Uterus (tissue), 4 donors: Measurements from ENCODE around the gene S100A16. TPM values are rescaled to one million over a fixed set of nuclear protein-coding genes. Genes with fewer than 3 reads are reported as not detected.

Experiments
- DNase-seq, 2 donors: peaks; one replicate each; pipeline ENCODE4 v3.0.0-alpha.2; 2019 to 2020
- H3K27ac ChIP-seq, 2 donors: fragments of 200-600 bp; sonication (generic); 1 replicate in 1 of 2; 2 replicates in 1 of 2; pipeline ENCODE4 v1.5.1; 2016 to 2018
- H3K27me3 ChIP-seq, 2 donors: fragments of 200-600 bp; sonication (generic); one replicate each; pipeline ENCODE4 v1.5.1; 2018 to 2019; ENCODE audit warnings: control low read depth in 1 of 2
- H3K36me3 ChIP-seq, 2 donors: fragments of 200-600 bp; sonication (generic); one replicate each; pipeline ENCODE4 v1.5.1; 2019; ENCODE audit warnings: control low read depth in 1 of 2
- H3K4me1 ChIP-seq, 2 donors: fragments of 200-600 bp; sonication (generic); one replicate each; pipeline ENCODE4 v1.5.1; 2018 to 2019; ENCODE audit warnings: control low read depth in 1 of 2
- H3K4me3 ChIP-seq, 2 donors: fragments of 200-600 bp; sonication (generic); 1 replicate in 1 of 2; 2 replicates in 1 of 2; pipeline ENCODE4 v1.5.1; 2018 to 2019; ENCODE audit warnings: mild to moderate bottlenecking in 1 of 2
- H3K9me3 ChIP-seq, 2 donors: fragments of 200-600 bp; sonication (generic); one replicate each; pipeline ENCODE4 v1.5.1; 2019; ENCODE audit warnings: control low read depth in 1 of 2
- CTCF ChIP-seq, 4 experiments: fragments of 200-600 bp in 2 of 4; fragments of 450-650 bp in 2 of 4; sonication (generic) in 2 of 4; IDR thresholded peaks; one replicate each; pipeline ENCODE4 v1.5.1; 2016 to 2019; ENCODE audit warnings: antibody characterized with exemption in 4 of 4, mild to moderate bottlenecking in 2 of 4, moderate library complexity in 1 of 4
- POLR2A ChIP-seq, 2 donors: fragments of 450-650 bp; IDR thresholded peaks; one replicate each; pipeline ENCODE4 v1.6.1; 2016; ENCODE audit warnings: antibody characterized with exemption in 2 of 2, mild to moderate bottlenecking in 1 of 2, moderate library complexity in 1 of 2
- intact Hi-C: fragments of 100-400 bp; cut with DNase I; formaldehyde crosslinking; loops from one replicate; pipeline ENCODE4 v1.15.1; 2023; ENCODE audit warnings: low total_unique reads
- total RNA-seq, 4 donors: library from RNA; depleted of rRNA in 3 of 4; stranded (reverse); fragments of >200 nt in 3 of 4; gene quantifications; one replicate each; pipeline versions ENCODE4 v1.1.0 to v1.2.4, GENCODE V29; 2014 to 2023
- donor health status: DM: yes; HTN: yes; CAD: no.

S100A16 gene
- total RNA-seq, 4 donors from 2014 or later = 57.4 to 122 (median 72.1) TPM

GRCh38 chr1:153631047-153632022 is 18.4 kb upstream of the S100A16 start:
- H3K9me3 ChIP-seq = no peaks in the 10 kb centered on the region
- H3K27ac ChIP-seq = no peak overlapping the region
- H3K4me1 ChIP-seq = peaks cover 0 to 7% of the 10 kb centered on the region in 2 donors
- no peaks in the 10 kb centered on the region for H3K36me3 ChIP-seq
- intact Hi-C loops = no loop called here
- no peak overlapping the region for H3K4me3 ChIP-seq
- no peak for DNase-seq
- no peaks in the 10 kb centered on the region for H3K27me3 ChIP-seq
- TF ChIP-seq CTCF (IDR thresholded peaks at IDR 0.05) = no peak
- no peak for TF ChIP-seq POLR2A (IDR thresholded peaks at IDR 0.05)

- H3K27me3 ChIP-seq = no peaks in the 10 kb centered on the region
- intact Hi-C loops = no loop called here
- no peak for TF ChIP-seq POLR2A (IDR thresholded peaks at IDR 0.05)
- no peak for TF ChIP-seq CTCF (IDR thresholded peaks at IDR 0.05)
- no peak overlapping the region for H3K4me3 ChIP-seq
- peaks cover 0 to 8% of the 10 kb centered on the region in 2 donors for H3K4me1 ChIP-seq
- no peaks in the 10 kb centered on the region for H3K9me3 ChIP-seq
- no peak for DNase-seq
- H3K27ac ChIP-seq = no peak overlapping the region
- no peaks in the 10 kb centered on the region for H3K36me3 ChIP-seq
Observed at GRCh38 chr1:153630384-153630783, 17.4 kb upstream of the S100A16 start.

- Histone ChIP-seq H3K27me3 (no peaks in the 10 kb centered on the region), H3K4me1 (peaks cover 0 to 6% of the 10 kb centered on the region in 2 donors), H3K9me3 (no peaks in the 10 kb centered on the region), H3K27ac (no peak overlapping the region), H3K4me3 (no peak overlapping the region), H3K36me3 (no peaks in the 10 kb centered on the region)
- no peak for TF ChIP-seq POLR2A (IDR thresholded peaks at IDR 0.05)
- TF ChIP-seq CTCF (IDR thresholded peaks at IDR 0.05) = no peak
- intact Hi-C loops = no loop called here
- no peak for DNase-seq
Observed at GRCh38 chr1:153629971-153630370, 17.0 kb upstream of the S100A16 start.

GRCh38 chr1:153629343-153629665 is 16.4 kb upstream of the S100A16 start:
- Histone ChIP-seq H3K4me3 (no peak overlapping the region), H3K36me3 (no peaks in the 10 kb centered on the region), H3K27ac (no peak overlapping the region), H3K9me3 (no peaks in the 10 kb centered on the region), H3K4me1 (peaks cover 0 to 6% of the 10 kb centered on the region in 2 donors), H3K27me3 (no peaks in the 10 kb centered on the region)
- intact Hi-C loops = no loop called here
- no peak for DNase-seq
- TF ChIP-seq POLR2A (IDR thresholded peaks at IDR 0.05) (no peak), CTCF (IDR thresholded peaks at IDR 0.05) (no peak)

GRCh38 chr1:153628638-153629342 is 15.9 kb upstream of the S100A16 start:
- TF ChIP-seq CTCF (IDR thresholded peaks at IDR 0.05) (no peak), POLR2A (IDR thresholded peaks at IDR 0.05) (no peak)
- Histone ChIP-seq H3K27me3 (no peaks in the 10 kb centered on the region), H3K27ac (peak overlapping the region; percentile 93 to 98), H3K4me3 (no peak overlapping the region), H3K4me1 (peaks cover 0 to 6% of the 10 kb centered on the region in 2 donors), H3K9me3 (no peaks in the 10 kb centered on the region), H3K36me3 (no peaks in the 10 kb centered on the region)
- intact Hi-C loops = no loop called here
- DNase-seq = no peak
